ENCODE data around the gene FBXO36.
A peak's percentile ranks its signal among the peaks of the same experiment; 100 is the strongest.

FBXO36 gene

GRCh38 chr2:229974266-229974665, 52.0 kb downstream of the FBXO36 start:
- DNase-seq, result peak; percentile 5

- DNase-seq, result peak; percentile 44
Measured at GRCh38 chr2:229980431-229981184, 58.3 kb downstream of the FBXO36 start.

DNA sequence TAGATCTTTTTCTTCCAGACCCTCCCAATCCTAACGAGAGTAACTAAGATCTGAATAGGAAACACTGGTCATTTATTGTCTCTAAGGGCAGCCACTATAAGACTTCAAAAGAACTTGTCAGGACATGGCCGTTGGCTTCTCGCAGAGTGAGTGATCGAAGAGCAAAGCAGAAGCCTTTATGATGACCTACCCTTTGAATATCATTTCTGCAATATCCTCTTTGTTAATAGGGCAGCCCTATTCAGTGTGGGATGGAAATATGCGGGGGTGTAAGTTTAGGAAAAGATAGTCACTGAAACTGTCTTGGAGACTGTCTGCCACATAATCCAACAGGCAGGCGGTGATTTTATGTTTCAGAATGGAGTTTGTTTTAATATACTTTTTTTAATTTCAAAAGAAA, 70.9 kb downstream of the FBXO36 start:
- DNase-seq, result no peak

DNA sequence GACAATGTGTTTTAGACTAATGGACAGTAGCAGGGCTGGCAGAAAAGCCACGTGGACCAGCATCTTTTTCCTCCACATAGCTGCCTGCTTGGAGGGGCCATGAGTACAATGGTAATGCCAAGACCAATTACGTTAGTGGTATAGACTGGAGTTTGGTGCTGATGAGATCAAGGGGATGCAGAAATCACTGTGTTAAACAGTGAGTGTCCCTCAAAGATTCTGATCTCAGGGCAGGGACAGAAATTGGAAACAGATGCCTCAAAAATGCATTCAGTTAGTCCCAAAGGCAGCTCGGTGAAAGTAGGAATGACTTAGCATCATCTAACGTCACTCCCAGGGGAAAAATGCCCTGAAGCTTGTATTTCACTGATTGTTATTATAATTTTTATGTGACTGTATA, 74.0 kb downstream of the FBXO36 start:
- DNase-seq, result no peak

DNA sequence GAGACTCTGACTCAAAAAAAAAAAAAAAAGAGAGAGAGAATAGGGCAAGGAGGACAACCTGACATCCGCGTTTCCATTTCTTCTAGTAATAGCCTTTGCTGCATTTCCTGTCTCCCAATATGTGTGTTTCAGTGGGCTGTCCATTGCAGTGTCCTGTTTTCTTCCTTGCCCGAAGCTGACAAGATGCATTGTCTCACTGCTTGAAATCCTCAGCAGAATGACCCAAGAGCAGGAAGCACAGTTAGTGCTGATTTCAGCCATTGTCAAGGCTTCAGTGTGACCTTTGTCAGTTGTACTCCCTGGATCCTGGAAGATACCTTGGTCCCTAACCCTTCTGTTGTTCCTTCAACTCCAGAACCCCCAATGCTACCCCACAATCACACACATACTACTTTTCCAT, 75.3 kb downstream of the FBXO36 start:
- no peak for DNase-seq

GRCh38 chr2:230000118-230000841, 78.0 kb downstream of the FBXO36 start:
- no peak for DNase-seq

DNA sequence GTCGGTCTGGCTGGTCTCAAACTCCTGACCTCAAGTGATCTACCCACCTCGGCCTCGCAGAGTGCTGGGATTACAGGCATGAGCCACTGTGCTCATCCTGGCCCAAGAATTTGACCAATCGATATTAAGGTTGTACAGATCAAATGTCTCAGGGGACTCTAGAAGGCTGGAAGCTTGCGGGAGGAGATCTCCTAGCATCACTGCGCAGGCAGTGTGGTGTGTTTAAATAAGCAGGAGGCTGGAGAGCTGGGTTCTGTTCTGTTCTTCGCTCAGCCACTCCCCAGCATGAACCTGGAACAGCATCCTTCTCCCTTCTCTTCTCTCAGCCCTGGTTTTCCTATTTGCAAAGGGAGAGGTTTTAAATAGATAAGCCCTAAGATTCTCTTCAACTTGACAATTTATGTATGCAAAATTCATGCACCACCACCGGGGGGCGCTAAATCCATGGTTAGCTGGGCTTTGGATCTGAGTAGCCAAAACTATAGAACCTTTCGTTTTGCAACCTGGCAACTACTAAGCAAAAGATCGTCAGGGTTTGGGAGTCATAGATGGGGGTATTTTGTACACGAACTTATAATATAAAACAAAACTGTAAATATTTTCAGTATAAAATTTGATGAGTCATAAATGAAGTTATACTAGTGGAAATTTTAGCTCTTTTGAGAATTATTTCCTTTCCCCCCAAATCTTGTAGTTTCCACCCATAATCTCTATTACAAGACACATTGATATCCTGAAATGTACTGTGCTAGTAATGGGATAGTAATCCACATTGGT, 85.8 kb downstream of the FBXO36 start:
- DNase-seq, result peak; percentile 89

GRCh38 chr2:230008708-230009066, 86.4 kb downstream of the FBXO36 start:
- DNase-seq, result peak; percentile 43

DNA sequence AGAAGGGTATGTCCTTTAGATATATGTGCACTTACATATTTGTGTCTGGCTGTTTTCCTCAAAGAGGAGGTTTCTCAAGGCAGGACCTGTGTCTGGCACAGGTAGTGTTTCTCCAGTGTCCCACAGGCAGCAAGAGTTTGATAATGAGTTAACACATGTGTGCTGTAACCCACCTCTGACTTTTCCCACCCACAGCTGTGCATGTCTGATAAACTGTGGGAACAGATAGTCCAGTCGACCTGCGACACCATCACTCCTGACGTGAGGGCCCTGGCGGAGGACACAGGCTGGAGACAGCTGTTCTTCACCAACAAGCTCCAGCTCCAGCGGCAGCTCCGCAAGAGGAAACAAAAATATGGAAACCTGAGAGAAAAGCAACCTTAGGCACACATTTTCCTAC, 88.2 kb downstream of the FBXO36 start:
- DNase-seq, result peak; percentile 21

- DNase-seq, result no peak
Measured at GRCh38 chr2:230011617-230012016, 89.3 kb downstream of the FBXO36 start.

- DNase-seq, result no peak
Measured at GRCh38 chr2:230012267-230012884, 90.1 kb downstream of the FBXO36 start.

GRCh38 chr2:230016844-230017243, 94.5 kb downstream of the FBXO36 start:
- no peak for DNase-seq

DNA sequence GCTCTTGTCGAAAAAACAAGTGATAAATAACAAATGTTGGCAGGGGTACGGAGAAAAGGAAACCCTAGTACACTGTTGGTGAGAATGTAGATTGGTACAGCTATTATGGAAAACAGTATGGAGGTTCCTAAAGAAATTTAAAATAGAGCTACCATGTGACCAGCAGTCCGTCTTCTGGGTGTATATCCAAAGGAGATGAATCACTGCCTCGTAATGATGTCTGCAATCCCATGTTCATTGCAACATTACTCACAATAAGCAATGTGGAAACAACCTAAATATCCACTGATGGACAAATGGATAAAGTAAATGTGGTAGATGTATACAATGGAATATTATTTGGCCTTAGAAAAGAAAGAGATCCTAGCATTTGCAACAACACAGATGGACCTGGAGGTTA, 95.8 kb downstream of the FBXO36 start:
- DNase-seq, result no peak

- DNase-seq, result no peak
Measured at GRCh38 chr2:230019742-230020141, 97.4 kb downstream of the FBXO36 start.

DNA sequence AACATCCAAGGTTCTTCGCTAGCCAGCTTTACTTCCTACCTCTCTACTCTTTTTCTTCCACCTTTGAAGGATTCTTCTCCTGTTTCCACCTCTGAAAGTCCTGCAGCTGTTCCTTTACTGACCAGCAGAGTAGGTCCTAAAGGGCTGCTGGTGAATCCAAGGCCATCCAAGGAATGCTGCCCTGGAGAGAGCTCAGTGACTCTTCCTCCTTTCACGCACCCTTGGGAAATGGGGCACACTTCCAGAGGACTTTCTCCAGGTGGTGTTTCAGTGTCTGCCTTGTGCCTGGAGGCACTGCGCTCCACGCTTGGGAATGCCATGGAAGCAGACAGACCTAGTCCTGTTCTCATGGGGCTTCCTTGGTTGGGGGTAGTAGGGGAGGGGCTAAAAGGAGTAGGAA, 101.0 kb downstream of the FBXO36 start:
- no peak for DNase-seq

DNA sequence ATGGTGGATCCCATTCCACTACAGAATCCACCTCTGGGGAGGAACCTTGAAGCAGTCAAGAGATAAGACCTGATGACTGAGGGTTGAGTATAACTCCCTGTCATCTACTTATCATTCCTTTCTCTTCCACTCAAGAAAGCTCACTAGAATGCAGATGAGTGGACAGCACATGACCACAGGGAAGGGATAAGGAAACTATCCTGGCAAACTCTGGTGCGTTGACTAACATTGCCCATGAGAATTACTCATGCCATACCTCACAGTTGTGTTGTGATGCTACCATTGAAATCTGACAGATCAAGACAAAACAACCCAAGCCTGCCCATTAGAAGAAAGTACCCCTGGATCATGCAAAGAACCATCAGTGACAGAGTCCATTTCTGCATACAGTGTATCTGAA, 119.9 kb downstream of the FBXO36 start:
- DNase-seq, result no peak

DNA sequence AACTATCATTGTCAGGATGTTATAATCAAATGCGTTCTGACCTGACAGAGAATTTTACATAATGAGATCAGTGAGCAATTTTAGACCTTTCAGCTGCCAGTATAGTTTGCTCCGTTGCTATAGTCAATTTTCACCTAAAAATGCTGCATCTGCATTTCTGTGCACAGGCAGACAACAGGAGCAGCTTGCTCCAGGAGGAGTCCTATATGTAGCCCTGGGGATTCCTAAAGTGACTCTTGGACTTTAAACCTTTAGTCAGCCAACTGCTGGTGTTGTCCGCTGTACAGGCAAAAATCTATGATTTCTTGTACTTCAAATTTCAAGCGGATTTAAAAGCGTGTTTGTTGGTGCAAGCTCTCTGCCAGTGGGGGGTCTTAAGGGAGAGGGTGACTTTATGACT, 120.7 kb downstream of the FBXO36 start:
- DNase-seq, result no peak

GRCh38 chr2:230043461-230043860, 121.2 kb downstream of the FBXO36 start:
- peak; percentile 5 for DNase-seq

- DNase-seq, result no peak
Measured at GRCh38 chr2:230046491-230046890, 124.2 kb downstream of the FBXO36 start.

- DNase-seq, result no peak
Measured at GRCh38 chr2:230048010-230048671, 125.8 kb downstream of the FBXO36 start.

- no peak for DNase-seq
Measured at GRCh38 chr2:230050136-230050535, 127.8 kb downstream of the FBXO36 start.

GRCh38 chr2:230052299-230052698, 130.0 kb downstream of the FBXO36 start:
- DNase-seq, result no peak
